HG03457 (cell line): Measurements from ENCODE around the gene PDZD2.
"Not testable (repeated sequence)": the region's sequence is repeated elsewhere in the genome, so short reads cannot be mapped to it uniquely, and the experiment has no call there.

ENCODE experiments used
- ATAC-seq: cut with Tn5 transposase; IDR thresholded peaks from one replicate; pipeline ENCODE4 v1.9.1; 2021; ENCODE audit warnings: moderate number of reproducible peaks; ENCODE audit not compliant: unreplicated experiment

PDZD2 gene

GRCh38 chr5:31996909-31997308 is 358.0 kb downstream of the PDZD2 start:
- ATAC-seq = no peak

DNA sequence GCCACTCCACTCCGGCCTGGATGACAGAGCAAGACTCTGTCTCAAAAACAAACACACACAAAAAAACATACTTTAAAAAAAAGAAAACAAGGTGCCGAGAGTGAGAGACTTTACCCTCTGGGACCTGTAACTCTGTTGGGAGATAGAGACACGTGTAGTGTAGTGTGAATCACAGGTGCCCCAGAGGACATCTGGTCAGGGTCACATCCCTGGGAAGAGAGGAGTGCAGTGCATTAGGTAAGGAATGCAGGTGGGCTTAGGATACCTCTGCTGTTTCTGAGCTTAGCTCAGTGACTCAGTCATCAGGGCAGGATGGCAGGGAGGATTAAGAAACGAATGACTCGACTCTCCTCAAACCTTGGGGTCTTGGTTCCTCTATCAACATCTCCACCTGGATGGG is 360.5 kb downstream of the PDZD2 start:
- ATAC-seq = no peak

GRCh38 chr5:32000731-32001130 is 361.8 kb downstream of the PDZD2 start:
- ATAC-seq = no peak

DNA sequence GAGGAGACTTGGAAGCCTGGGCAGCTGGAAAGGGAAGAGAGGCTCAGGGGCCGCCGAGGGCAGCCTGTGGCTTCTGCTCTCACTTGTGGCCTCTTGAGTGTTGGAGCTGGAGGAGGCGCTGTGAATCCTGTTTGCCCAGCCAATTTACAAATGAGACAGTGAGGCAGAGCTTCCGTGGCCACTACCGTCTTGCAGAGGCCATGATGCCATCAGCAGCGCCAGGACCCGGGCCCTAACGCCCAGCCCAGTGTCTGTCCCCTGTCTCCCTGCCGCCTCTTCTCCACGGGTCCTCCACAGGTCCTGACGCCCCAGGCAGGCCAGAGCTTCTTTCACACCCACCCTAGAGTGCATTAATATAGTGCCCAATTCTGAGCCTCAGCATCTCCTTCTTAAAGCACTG is 362.4 kb downstream of the PDZD2 start:
- ATAC-seq = no peak

DNA sequence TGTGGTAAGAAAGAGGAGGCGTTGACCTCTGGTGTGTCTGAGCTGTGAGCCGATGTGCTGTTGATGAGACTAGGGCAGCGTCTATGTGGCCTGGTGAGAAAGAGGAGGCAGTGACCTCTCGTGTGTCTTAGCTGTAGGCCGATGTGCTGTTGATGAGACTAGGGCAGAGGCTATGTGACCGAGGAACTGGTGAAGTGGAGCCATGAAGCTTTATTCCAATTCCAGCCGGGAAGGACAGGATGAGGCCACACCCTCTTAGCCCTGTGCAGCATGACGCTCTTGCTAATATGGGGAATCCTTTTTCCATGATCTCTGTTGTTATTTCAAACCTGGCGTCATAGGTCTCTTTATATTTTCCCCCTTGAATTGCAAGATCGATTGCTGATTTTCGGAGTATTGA is 362.8 kb downstream of the PDZD2 start:
- no peak for ATAC-seq

DNA sequence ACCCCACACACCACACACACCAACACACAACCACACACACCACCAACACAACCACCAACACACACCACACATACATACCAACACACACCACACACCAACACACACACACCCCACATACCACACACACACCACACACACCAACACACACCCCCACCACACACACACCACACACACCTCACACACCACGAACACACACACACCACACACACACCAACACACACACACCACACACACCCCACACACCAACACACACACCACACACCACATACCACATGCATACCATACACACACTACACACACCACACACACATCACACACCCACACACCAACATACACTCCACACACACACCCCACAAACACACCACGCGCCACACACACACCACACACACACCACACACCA is 363.8 kb downstream of the PDZD2 start:
- ATAC-seq = no peak

DNA sequence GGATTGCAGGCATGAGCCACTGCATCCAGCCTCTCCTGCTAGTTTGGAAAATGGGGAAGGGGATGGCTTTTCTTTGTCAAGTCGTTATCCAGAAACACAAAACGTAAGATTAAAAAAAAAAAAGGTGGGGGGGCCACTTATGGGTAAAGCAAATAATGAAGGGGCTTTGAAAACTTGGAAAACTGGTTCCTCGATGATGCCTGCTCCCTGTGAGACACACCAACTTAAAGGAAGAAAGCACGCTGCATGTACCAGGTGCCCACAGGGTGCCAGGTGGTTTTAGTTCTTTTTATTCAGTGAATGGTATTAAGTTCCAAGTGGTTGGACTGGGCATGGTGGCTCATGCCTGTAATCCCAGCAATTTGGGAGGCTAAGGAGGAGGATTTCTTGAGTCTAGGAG is 365.1 kb downstream of the PDZD2 start:
- no peak for ATAC-seq

GRCh38 chr5:32004404-32004803 is 365.5 kb downstream of the PDZD2 start:
- ATAC-seq = peak; percentile 73

- ATAC-seq = no peak
These were observed 369.8 kb downstream of the PDZD2 start for GRCh38 chr5:32008746-32009145.

GRCh38 chr5:32013658-32014057 is 374.7 kb downstream of the PDZD2 start:
- ATAC-seq = no peak

- ATAC-seq = no peak
These were observed 375.3 kb downstream of the PDZD2 start for GRCh38 chr5:32014096-32014745.

DNA sequence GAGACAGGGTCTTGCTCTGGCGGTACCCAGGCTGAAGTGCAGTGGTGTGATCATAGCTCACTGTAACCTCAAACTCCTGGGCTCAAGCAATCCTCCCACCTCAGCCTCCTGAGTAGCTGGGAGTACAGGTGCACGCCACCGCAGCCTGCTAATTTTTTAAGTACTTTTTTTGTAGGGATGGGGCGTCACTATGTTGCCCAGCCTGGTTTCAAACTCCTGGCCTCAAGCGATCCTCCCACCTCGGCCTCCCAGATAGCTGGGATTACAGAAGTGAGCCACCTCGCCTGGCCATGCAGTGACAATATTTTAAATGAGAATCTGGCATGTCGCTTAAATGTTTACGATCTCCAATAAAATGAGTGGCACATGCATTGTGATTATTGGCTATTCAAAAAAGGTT is 376.3 kb downstream of the PDZD2 start:
- ATAC-seq = not testable (repeated sequence)

GRCh38 chr5:32017692-32018367 is 378.9 kb downstream of the PDZD2 start:
- no peak for ATAC-seq

DNA sequence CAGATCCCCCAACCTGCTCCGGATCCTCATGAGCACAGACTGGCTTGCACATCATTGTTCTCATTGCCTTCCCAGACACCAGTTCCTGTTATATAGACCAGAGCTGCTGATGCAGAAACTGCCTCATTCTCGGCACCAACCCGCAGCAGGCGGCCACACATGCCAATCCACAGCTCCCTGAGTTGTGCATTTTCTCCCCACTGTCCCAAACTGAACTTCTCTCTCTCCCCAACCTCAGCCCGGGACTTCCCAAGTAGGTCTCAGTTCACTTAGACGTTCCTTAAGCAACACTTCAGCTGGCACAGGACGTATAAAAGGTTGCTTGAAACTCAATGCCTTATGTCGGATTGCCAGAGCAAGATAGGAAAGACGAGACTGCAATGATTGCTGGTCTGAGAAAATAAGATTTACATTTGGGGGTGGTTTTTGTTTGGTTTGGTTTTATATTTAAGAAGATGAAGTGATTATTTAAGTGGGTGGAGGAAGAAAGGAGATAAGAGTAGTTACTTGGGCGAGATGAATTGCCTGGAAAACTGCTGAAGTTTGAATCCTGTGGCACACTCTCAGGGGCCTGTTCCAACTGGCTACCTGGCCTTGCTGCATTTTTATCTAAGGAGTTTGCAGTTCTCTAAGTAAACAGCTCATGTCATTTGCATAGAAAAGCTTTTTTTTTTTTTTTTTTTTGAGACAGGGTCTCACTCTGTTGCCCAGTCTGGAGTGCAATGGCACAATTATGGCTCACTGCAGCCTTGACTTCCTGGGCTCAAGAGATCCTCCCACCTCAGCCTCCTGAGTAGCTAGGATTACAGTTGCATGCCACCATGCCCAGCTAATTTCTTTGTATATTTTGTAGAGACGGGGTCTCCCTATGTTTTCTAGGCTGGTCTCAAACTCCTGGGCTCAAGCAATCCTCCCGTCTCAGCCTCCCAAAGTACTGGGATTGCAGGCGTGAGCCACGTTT is 379.8 kb downstream of the PDZD2 start:
- no peak for ATAC-seq

DNA sequence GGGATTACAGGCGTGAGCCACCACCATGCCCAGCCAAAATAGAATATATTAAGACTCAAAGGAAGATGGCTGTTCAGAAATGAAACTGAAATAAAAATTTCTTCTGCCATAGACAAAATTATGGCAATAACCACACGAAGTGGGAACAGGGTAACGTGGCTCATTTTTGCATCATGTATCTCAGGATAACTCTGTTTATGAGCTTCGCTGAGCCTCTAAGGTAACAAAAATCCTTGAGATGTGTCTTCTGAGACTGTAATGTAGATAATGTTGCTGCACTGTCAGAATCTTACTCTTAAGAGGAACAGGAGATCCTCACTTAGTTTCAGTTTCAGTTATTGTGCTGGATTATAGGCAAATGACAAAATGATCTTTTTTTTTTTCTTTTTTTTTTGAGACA is 381.3 kb downstream of the PDZD2 start:
- peak; percentile 70 for ATAC-seq

- ATAC-seq = no peak
These were observed 382.0 kb downstream of the PDZD2 start for GRCh38 chr5:32020946-32021345.

- no peak for ATAC-seq
These were observed 382.8 kb downstream of the PDZD2 start for GRCh38 chr5:32021771-32022170.

- ATAC-seq = no peak
These were observed 383.7 kb downstream of the PDZD2 start for GRCh38 chr5:32022638-32023037.

DNA sequence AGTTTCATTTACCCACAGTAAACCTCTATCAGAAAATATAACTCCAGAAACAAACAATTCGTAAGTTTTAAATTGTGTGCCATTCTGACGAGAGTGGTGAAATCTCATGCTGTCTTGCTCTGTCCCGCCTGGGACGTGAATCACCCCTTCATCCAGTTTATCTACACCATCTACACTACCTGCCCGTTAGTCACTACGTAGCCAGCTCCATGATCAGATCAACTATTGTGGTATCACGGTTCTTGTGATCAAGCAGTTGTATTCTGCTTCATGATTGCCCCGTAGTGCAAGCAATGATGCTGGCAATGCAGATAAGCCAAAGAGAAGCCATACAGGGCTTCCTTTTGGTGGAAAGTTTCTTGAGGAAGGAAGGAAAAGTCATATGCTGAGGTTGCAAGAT is 384.9 kb downstream of the PDZD2 start:
- no peak for ATAC-seq

- ATAC-seq = no peak
These were observed 385.8 kb downstream of the PDZD2 start for GRCh38 chr5:32024751-32025150.

DNA sequence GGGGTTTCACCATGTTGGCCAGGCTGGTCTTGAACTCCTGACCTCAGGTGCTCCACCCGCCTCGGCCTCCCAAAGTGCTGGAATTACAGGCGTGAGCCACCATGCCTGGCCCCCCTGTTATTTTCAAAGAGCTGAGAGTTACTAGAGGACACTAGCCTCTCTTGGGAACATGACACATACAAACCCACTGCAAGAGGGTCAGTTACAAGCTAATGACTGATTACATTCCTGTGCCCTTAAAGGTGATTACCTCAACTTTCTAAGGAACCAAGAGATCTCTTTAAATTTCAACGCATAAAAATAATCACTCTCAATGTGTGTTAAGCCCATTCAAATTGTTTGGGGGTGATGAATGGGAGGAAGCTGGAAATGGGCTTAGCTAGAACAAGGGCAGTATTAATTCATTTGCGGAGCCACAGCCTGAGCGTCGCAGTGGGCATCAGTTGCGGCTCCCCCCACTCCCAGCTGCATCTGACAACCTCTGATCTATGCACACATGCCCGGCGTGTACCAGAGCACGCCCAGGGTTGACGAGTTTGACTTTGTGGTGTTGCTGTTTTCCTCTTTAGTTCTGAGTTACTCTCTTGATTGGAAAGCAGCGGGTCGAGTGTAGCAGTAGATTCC is 388.3 kb downstream of the PDZD2 start:
- ATAC-seq = no peak
